NT2/D1 (cell line): Measurements from ENCODE around the gene PDE7B.

Experiments used
- SUZ12 ChIP-seq: IDR thresholded peaks from 2 replicates; pipeline ENCODE4 v1.6.1; 2011; ENCODE audit not compliant: insufficient read length, insufficient read depth; ENCODE audit errors: extremely low read depth
- YY1 ChIP-seq: IDR thresholded peaks from 2 replicates; pipeline ENCODE4 v1.6.1; 2011; ENCODE audit not compliant: insufficient read length, insufficient read depth

DNA sequence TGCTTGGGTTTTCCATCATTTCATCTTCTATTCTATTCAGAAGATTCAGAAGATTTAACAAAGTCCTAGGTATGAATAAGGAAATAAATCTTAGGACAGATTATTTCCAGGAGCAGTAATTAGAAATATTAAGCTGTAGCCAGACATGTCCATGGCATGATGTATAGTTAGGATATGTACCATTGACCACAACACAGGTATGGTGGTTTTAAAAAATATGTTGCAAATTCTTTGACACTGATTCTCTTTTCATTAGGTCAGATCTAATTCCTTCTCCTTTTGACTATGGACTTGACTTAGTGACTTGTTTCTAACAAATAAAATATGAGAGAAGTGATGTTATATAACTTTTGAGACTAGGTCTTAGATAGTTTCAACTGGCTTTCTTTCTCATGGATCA lies 23.5 kb upstream of the PDE7B start:
- no peak for TF ChIP-seq SUZ12
- no peak for TF ChIP-seq YY1
